Upper lobe of left lung (tissue), 6 donors: ENCODE results near the gene CRYGB. TPM values are rescaled to one million over a fixed set of nuclear protein-coding genes. Genes with fewer than 3 reads are reported as not detected.
"Not testable (repeated sequence)": the region's sequence is repeated elsewhere in the genome, so short reads cannot be mapped to it uniquely, and the experiment has no call there.

Experiments
- ATAC-seq, 2 donors: fragments of 200-7000 bp; cut with Tn5 transposase; one replicate each; pipeline ENCODE4 v1.9.1; 2022; ENCODE audit warnings: mild to moderate bottlenecking in 2 of 2, moderate library complexity in 2 of 2; ENCODE audit not compliant: low FRiP score in 2 of 2
- DNase-seq, 2 donors: peaks; one replicate each; pipeline ENCODE4 v3.0.0-alpha.2; 2019 to 2020
- H3K27ac ChIP-seq, 4 donors: fragments of 200-600 bp; sonication (generic); one replicate each; pipeline ENCODE4 v1.5.1; 2016 to 2019
- H3K27me3 ChIP-seq, 4 donors: fragments of 200-600 bp; sonication (generic); one replicate each; pipeline ENCODE4 v1.5.1; 2017 to 2019
- H3K36me3 ChIP-seq, 4 donors: fragments of 200-600 bp; sonication (generic); one replicate each; pipeline ENCODE4 v1.5.1; 2016 to 2019
- H3K4me1 ChIP-seq, 4 donors: fragments of 200-600 bp; sonication (generic); one replicate each; pipeline ENCODE4 v1.5.1; 2018 to 2019
- H3K4me3 ChIP-seq, 4 donors: fragments of 200-600 bp; sonication (generic); one replicate each; pipeline ENCODE4 v1.5.1; 2017 to 2019; ENCODE audit warnings: mild to moderate bottlenecking in 2 of 4, moderate library complexity in 1 of 4
- H3K9me3 ChIP-seq, 4 donors: fragments of 200-600 bp; sonication (generic); one replicate each; pipeline ENCODE4 v1.5.1; 2018 to 2019
- EP300 ChIP-seq, 4 donors: sonication (generic); formaldehyde crosslinking; IDR thresholded peaks; one replicate each; pipeline ENCODE4 v1.5.1; 2017; ENCODE audit warnings: antibody characterized with exemption in 4 of 4, control low read depth in 2 of 4
- POLR2A ChIP-seq, 4 donors: fragments of 450-650 bp; IDR thresholded peaks; one replicate each; pipeline ENCODE4 v1.5.1; 2016 to 2017; ENCODE audit warnings: antibody characterized with exemption in 4 of 4, mild to moderate bottlenecking in 2 of 4
- POLR2AphosphoS5 ChIP-seq, 2 donors: sonication (generic); formaldehyde crosslinking; IDR thresholded peaks; one replicate each; pipeline ENCODE4 v1.5.1; 2017; ENCODE audit warnings: antibody characterized with exemption in 2 of 2
- WGBS, 2 donors: methylation state at CpG; one replicate each; pipeline ENCODE4 v1.1.5; 2017 to 2018; 5-methylcytosine and 5-hydroxymethylcytosine counted together
- total RNA-seq, 6 donors: library from RNA; depleted of rRNA in 4 of 6; stranded (reverse); fragments of >200 nt in 4 of 6; gene quantifications; one replicate each; pipeline versions ENCODE4 v1.1.0 to v1.2.1, GENCODE V29; 2016 to 2021
- TF ChIP-seq, protein P1 (sequence below), 6 experiments: fragments of 450-650 bp in 4 of 6; fragments of 200-600 bp in 2 of 6; sonication (generic) in 2 of 6; IDR thresholded peaks; one replicate each; pipeline ENCODE4 v1.5.1; 2016 to 2019; ENCODE audit warnings: antibody characterized with exemption in 6 of 6
- donor health status: DM: no; HTN: no; CAD: no; lungs with moderate emphysema.
- donor health status: DM: no; HTN: yes; CAD: no; lungs with severe emphysema.

The CRYGB gene
- total RNA-seq, 6 donors from 2014 or later = not detected

- H3K27me3 ChIP-seq = no peaks in the 10 kb centered on the region
- H3K27ac ChIP-seq = no peak overlapping the region
- H3K9me3 ChIP-seq = no peaks in the 10 kb centered on the region
- ATAC-seq (peak in 1 of 2 donors; percentile 52), DNase-seq (no peak)
- no peak overlapping the region for H3K4me3 ChIP-seq
- WGBS, 2 donors = 43 to 57% methylated on average over 10 of the region's 10 CpGs
- H3K4me1 ChIP-seq = no peaks in the 10 kb centered on the region
- no peaks in the 10 kb centered on the region for H3K36me3 ChIP-seq
- TF ChIP-seq POLR2A (IDR thresholded peaks at IDR 0.05) (no peak), POLR2AphosphoS5 (IDR thresholded peaks at IDR 0.05) (no peak)
- TF ChIP-seq, protein P1, sequence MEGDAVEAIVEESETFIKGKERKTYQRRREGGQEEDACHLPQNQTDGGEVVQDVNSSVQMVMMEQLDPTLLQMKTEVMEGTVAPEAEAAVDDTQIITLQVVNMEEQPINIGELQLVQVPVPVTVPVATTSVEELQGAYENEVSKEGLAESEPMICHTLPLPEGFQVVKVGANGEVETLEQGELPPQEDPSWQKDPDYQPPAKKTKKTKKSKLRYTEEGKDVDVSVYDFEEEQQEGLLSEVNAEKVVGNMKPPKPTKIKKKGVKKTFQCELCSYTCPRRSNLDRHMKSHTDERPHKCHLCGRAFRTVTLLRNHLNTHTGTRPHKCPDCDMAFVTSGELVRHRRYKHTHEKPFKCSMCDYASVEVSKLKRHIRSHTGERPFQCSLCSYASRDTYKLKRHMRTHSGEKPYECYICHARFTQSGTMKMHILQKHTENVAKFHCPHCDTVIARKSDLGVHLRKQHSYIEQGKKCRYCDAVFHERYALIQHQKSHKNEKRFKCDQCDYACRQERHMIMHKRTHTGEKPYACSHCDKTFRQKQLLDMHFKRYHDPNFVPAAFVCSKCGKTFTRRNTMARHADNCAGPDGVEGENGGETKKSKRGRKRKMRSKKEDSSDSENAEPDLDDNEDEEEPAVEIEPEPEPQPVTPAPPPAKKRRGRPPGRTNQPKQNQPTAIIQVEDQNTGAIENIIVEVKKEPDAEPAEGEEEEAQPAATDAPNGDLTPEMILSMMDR (IDR thresholded peaks at IDR 0.05) = peak in 1 of 6 experiments; percentile 10
Observed at GRCh38 chr2:208101716-208102631, 44.0 kb downstream of the CRYGB start.

DNA sequence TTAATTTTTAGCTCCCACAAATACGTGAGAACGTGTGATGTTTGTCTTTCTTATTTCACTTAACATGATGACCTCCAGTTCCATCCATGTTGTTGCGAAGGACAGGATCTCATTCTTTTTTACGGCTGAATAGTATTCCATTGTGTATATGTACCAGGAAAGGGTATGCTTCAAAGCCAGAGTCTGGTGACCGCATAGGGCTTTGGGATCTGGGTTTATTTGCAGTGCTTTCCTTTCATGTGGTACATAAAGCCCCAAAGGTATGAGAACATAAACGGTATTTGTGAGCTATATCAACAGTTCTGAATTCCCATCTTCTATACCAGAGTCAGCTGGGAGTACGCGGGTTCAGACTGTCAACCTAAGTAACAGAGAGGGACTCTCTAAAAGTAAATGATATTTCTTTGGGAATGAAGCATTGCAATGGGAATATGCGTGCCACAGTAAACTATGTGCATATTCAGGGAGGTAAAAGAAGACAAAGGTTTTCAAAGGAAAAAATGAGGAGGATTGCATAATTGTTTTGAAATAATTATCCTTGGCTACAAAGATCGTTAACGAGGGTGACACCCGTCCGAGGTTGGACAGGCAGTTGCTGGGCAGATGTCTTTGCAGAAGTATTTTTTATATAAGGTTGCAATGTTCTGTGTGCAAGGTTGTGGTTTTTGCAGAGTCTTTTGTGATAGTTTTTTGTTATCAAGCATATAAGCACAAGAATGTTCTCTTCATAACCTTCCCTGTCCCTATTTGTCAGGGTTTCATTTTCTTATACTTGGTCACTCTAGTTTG, 46.1 kb downstream of the CRYGB start:
- TF ChIP-seq POLR2AphosphoS5 (IDR thresholded peaks at IDR 0.05) (no peak), EP300 (IDR thresholded peaks at IDR 0.05) (no peak)
- TF ChIP-seq, protein P1 (IDR thresholded peaks at IDR 0.05) = no peak
- Histone ChIP-seq H3K4me1 (no peaks in the 10 kb centered on the region), H3K9me3 (no peaks in the 10 kb centered on the region), H3K27ac (no peak overlapping the region), H3K27me3 (no peaks in the 10 kb centered on the region), H3K4me3 (no peak overlapping the region), H3K36me3 (no peaks in the 10 kb centered on the region)
- ATAC-seq (no peak), DNase-seq (no peak)
- 74 to 77% methylated on average over 13 of the region's 13 CpGs for WGBS, 2 donors

DNA sequence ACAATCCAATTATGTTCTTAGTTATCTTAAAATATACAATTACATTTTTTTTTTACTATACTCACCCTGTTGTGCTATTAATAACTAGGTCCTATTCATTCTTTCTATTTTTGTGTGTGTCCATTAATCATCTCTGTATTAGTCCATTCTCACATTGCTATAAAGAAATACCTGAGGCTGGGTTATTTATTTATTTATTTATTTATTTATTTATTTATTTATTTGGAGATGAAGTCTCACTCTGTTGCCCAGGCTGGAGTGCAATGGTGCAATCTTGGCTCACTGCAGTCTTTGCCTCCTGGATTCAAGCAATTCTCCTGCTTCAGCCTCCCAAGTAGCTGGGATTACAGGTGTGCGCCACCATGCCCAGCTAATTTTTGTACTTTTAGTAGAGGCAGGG, 47.3 kb downstream of the CRYGB start:
- H3K27me3 ChIP-seq, H3K9me3 ChIP-seq, DNase-seq, H3K4me3 ChIP-seq, H3K4me1 ChIP-seq, ATAC-seq, H3K36me3 ChIP-seq, H3K27ac ChIP-seq: not testable (repeated sequence)
- 89 to 100% methylated on average over 1 of the region's 1 CpG for WGBS, 2 donors

DNA sequence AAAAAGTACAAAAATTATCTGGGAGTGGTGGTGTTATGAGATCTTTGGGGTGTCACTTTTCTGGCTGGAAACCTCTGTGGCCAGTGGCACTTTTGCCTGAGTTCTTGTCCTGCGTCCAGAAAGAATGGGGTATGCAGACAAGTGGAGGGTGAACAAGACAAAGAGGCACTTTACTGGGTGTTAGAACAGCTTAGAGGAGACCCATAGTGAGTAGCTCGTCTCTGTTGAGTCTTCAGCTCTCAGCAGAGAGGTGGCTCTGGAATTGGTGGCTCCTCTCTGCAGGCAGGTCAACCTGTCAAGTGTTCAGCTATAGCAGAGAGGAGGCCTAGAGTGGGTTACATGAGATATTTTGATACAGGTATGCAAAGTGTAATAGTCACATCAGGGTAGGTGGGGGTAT, 47.7 kb downstream of the CRYGB start:
- DNase-seq = no peak
- no peak overlapping the region for H3K4me3 ChIP-seq
- H3K4me1 ChIP-seq = no peaks in the 10 kb centered on the region
- H3K36me3 ChIP-seq = no peaks in the 10 kb centered on the region
- no peak for ATAC-seq
- H3K27ac ChIP-seq = no peak overlapping the region
- WGBS, 2 donors = 52 to 65% methylated on average over 2 of the region's 2 CpGs
- no peak for TF ChIP-seq EP300 (IDR thresholded peaks at IDR 0.05)
- TF ChIP-seq POLR2A (IDR thresholded peaks at IDR 0.05) = no peak
- no peak for TF ChIP-seq POLR2AphosphoS5 (IDR thresholded peaks at IDR 0.05)
- TF ChIP-seq, protein P1 (IDR thresholded peaks at IDR 0.05) = no peak
- H3K27me3 ChIP-seq = no peaks in the 10 kb centered on the region
- no peaks in the 10 kb centered on the region for H3K9me3 ChIP-seq

DNA sequence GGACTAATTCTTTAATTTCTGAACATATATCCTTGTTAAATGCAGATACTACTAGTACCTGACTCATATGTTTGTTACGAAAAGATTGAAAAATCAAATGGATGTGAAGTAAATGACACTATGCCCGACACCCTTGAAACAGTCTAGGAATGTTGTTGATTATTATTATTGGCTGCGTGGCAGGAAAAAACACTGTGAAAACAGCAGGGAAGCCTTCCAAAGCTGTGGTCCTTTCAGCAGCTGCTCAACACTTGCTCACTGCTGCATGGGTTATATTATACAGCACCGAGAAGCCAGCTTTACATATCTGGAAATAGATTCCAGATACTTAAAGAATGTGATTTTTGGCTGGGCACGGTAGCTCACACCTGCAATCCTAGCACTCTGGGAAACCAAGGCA, 48.2 kb downstream of the CRYGB start:
- H3K4me3 ChIP-seq = no peak overlapping the region
- H3K36me3 ChIP-seq = no peaks in the 10 kb centered on the region
- WGBS, 2 donors = 72 to 83% methylated on average over 5 of the region's 5 CpGs
- no peak overlapping the region for H3K27ac ChIP-seq
- no peak for DNase-seq
- ATAC-seq = no peak
- H3K4me1 ChIP-seq = no peaks in the 10 kb centered on the region
- no peaks in the 10 kb centered on the region for H3K9me3 ChIP-seq
- H3K27me3 ChIP-seq = no peaks in the 10 kb centered on the region
- TF ChIP-seq POLR2A (IDR thresholded peaks at IDR 0.05) = no peak
- no peak for TF ChIP-seq POLR2AphosphoS5 (IDR thresholded peaks at IDR 0.05)
- TF ChIP-seq, protein P1 (IDR thresholded peaks at IDR 0.05) = no peak
- TF ChIP-seq EP300 (IDR thresholded peaks at IDR 0.05) = no peak
